ENCODE results near the gene ZFX.
"Not testable (repeated sequence)": the region's sequence is repeated elsewhere in the genome, so short reads cannot be mapped to it uniquely, and the experiment has no call there.

Gene ZFX

GRCh38 chrX:24149351-24150050, at the start of gene ZFX:
TSS of gene ZFX (plus strand) at chrX:24149729. CDS start at chrX:24172743, 23,014 bp downstream.
- peak; percentile 41 for DNase-seq

- no peak for DNase-seq
These were observed 48.8 kb upstream of the ZFX start for GRCh38 chrX:24100713-24101112.

DNA sequence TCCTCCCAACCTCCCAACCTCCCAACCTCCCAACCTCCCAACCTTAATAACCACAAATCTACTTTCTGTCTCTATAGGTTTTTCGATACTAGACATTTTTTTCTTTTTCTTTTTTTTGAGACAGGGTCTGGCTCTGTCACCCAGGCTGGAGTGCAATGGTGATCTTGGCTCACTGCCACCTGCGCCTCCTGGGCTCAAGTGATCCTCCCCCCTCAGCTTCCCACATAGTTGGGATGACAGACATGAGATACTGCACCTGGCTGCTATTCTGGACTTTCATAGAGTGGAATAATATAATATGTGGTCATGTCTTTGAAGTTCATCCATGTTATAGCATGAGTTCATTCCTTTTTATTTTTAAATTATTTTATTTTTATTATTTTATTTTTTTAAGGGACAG, 39.5 kb upstream of the ZFX start:
- DNase-seq: no peak

- no peak for DNase-seq
These were observed 36.3 kb upstream of the ZFX start for GRCh38 chrX:24113181-24113580.

- no peak for DNase-seq
These were observed 32.3 kb upstream of the ZFX start for GRCh38 chrX:24117258-24117657.

DNA sequence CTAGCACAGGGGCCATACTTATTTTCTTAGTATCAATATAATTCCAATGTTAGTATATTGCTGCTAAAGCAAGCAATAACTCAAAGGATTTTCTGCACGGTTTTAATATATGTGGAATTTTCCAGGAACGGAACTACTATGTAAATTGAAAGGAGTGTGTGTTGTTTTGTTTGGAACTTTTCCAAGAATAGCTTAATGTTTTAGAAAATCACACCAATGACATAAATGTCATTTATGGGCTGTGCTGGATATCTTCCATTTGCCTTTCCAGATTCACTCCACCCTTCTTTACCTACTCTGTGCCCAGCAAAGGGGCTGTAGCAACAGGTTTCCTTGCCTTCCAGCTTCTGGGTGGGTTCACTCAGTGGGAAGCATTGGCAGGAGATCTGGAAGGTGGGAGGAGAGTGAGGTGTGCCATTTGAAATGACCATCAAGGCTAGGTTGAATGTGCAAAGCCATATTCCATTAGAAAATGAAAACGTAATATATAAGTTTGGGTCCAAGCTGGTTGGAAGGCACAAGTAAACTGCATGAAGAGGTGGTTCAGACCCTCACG, 25.2 kb upstream of the ZFX start:
- DNase-seq: no peak

GRCh38 chrX:24125028-24125612, 24.4 kb upstream of the ZFX start:
- DNase-seq: no peak

GRCh38 chrX:24131476-24131875, 18.1 kb upstream of the ZFX start:
- no peak for DNase-seq

DNA sequence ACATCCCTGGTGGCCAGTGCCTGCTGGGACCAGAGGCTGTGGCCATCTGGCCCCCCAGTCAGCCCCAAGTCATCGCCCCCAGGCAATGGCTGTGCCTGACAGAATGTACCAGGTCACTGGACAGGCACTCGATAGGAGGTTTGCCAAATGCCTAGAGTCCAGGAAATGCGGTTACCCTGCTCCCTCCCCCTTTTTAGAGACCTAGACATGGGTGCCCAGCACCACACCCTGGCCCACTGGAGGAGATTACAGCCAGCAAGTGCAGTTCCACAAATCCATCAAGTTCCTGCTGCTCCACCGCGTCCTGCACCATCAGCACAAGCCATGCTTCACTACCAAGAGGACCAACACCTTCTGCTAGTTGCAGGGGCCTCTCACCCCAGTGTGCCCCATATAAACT, 16.2 kb upstream of the ZFX start:
- no peak for DNase-seq

DNA sequence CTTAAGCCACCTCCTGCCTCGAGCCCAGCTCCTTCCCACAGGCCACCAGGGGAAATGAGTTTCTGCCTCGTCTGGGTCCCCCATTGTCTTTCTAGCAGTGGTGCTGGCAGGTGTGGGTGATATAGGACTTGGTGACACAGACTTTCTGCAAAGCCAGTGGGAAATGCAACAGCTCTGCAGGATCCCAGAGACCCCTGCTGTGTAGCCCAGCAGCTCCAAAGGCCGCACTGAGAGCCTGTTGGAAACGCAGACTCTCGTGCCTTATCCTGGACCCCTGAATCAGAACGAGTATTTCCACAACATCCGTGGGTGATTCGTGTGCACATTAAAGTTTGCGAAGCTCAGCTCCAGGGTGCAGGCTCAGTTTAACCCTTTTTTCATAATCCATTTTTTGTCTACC, 13.8 kb upstream of the ZFX start:
- not testable (repeated sequence) for DNase-seq

GRCh38 chrX:24137192-24137591, 12.3 kb upstream of the ZFX start:
- DNase-seq: no peak

DNA sequence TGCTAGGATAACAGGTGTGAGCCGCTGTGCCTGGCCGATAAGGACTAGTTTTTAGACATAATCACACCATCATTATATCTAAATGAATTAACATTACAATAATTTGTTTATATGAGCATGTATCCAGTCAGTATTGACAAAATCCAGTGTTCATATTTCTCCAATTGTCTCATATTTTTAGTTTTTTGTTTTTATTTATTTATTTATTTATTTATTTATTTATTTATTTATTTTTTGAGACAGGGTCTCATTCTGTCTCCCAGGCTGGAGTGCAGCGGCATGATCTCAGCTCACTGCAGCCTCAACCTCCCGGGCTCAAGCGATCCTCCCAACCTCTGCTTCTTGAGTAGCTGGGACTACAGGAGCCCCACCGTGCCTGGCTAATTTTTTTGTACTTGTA, 5.5 kb upstream of the ZFX start:
- DNase-seq: not testable (repeated sequence)

- no peak for DNase-seq
These were observed 5.0 kb upstream of the ZFX start for GRCh38 chrX:24144528-24144927.

GRCh38 chrX:24145303-24146186, 4.0 kb upstream of the ZFX start:
- DNase-seq: no peak

- DNase-seq: no peak
These were observed 3.1 kb upstream of the ZFX start for GRCh38 chrX:24146283-24146949.

GRCh38 chrX:24147165-24147564, 2.4 kb upstream of the ZFX start:
- DNase-seq: no peak

DNA sequence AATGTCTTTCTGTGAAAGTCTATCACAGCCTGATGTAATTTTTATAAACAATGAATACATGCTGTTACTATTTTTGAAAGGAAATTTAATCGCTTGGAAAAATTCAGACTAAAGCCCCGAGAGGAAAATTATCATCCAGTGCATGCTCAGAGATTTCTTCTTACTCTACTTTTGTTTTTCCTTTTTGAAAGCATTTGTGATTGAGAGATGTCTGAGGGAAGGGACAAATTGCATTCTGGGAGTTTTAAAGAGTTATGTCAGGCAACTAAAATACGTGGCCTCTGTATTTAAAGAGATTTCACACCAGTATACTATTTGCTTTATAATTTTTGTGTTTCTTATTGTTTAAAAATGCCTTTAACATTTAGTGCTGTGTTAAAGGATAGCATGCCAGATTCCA, 1.4 kb upstream of the ZFX start:
- DNase-seq: no peak

DNA sequence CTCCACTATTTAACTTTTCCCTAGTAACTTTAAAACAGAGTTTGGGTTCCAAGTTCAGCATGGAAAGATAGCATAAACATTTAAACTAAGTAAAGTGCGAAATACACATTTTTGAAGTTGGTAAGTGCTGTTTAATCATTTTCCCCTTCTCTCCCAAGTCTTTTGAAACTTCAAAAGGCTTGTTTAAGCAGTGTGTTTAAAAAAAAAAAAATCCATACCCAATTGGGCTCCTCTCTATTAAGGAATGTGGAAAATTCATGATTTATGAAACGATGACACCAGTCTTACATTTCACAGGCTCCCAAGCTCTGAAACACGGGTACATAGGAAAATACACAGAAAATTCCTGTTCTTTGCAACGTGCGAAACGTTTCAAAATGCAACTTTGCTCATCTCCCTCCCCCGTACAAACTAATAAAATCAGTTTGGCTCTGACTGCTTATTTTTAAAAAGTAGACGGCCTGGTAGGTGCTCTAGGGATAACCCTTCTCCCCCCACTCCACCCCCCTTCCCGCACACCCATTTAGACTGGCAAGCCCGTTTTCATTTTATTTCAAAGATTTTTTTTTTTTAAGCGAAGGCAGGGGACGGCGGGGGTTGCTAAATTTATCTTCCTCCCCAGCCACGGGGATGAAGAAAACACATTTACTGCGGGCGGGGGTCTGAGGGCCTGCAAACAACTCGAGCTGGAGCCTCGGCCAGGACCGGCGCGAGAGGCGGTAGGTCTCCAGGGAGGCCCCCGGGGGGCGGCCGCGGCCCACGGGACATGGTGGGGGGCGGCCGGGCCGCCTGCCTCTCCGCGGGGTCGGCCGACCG, 786 bp upstream of the ZFX start:
- peak; percentile 4 for DNase-seq

DNA sequence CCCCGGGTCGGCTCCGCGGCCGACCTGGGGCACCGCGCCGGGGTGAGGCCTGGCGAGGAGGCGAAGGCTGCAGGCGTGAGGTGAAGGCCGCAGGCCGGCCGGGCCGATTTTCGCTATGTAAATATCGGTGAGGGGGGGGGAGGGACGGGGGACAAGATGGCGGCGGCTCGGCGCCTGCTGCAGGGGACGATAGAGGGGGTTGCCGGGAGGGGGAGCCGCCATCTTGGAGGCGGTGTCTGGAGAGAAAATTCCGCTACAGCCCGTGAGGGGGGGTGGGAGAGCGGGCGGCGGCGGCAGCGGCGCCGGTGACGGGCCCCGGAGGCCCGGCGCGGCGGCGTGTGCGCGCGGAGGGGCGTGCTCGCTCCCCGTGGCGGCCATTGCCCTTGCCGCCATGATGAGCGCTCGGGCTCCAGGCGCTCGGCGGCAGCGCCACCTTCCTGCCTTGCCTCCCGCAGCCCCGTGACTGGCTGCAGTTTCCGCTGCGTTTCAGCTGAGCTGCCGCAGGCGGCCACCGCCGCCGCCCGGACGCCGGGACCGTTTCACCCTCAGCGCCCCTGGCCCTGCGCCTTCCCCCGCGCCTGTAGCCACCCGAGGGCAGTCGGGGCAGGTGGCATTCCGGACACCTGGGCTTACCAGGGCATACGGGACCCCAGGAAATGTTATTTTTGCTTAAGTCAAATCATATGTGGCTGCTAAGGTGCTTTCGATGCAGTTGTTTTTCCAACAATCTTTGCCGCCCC, 692 bp downstream of the ZFX start:
- peak; percentile 62 for DNase-seq

GRCh38 chrX:24150898-24151297, 1.4 kb downstream of the ZFX start:
- no peak for DNase-seq

DNA sequence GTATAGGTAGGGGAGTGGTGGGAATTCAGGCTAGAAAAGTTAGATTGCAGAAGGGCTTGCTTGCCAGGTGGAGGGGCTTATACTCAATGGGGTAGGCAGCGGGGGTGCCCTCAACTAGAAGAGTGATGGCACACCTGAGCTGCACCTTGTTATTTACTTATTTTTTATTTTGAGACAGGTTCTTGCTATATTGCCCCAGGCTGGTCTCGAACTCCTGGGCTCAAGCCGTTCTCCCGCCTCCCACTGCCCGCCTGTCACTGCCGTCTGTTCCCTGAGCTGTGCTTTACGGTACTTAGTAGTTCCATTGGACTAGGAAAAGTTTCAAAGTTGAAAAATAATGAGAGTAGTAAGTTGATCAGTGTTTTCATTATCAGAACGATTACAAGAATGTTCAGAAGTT, 2.0 kb downstream of the ZFX start:
- no peak for DNase-seq

All from activated T-cell treated with anti-CD3 and anti-CD28 coated beads for 4 hours (primary cell).